Kidney epithelial cell (primary cell): ENCODE measurements around the gene TOR2A. TPM values are rescaled to one million over a fixed set of nuclear protein-coding genes. Genes with fewer than 3 reads are reported as not detected.

Experiments
- DNase-seq: peaks from one replicate; pipeline ENCODE4 v3.0.0-alpha.2; 2010; ENCODE audit warnings: low read depth
- H3K27me3 ChIP-seq: 2 replicates; pipeline ENCODE4 v1.6.0; 2011; ENCODE audit warnings: low read length; ENCODE audit not compliant: control insufficient read depth, insufficient read depth
- H3K36me3 ChIP-seq: 2 replicates; pipeline ENCODE4 v1.5.1; 2011; ENCODE audit warnings: low read length; ENCODE audit not compliant: control insufficient read depth, insufficient read depth
- H3K4me3 ChIP-seq: 2 replicates; pipeline ENCODE4 v1.5.1; 2011; ENCODE audit warnings: low read depth, mild to moderate bottlenecking, control low read depth, low read length
- total RNA-seq: library from RNA; depleted of rRNA; stranded (reverse); fragments of >200 nt; gene quantifications from 2 replicates; pipeline ENCODE4 v1.2.3, GENCODE V29; 2015
- TF ChIP-seq, protein P1 (sequence below): IDR thresholded peaks from 2 replicates; pipeline ENCODE4 v1.5.1; 2011; ENCODE audit warnings: mild to moderate bottlenecking, moderate library complexity, low read length, control low read depth, inconsistent platforms; ENCODE audit not compliant: insufficient read depth, poor library complexity, severe bottlenecking

TOR2A gene
- total RNA-seq, 1 donor from 2014 or later, result 13.4 TPM

DNA sequence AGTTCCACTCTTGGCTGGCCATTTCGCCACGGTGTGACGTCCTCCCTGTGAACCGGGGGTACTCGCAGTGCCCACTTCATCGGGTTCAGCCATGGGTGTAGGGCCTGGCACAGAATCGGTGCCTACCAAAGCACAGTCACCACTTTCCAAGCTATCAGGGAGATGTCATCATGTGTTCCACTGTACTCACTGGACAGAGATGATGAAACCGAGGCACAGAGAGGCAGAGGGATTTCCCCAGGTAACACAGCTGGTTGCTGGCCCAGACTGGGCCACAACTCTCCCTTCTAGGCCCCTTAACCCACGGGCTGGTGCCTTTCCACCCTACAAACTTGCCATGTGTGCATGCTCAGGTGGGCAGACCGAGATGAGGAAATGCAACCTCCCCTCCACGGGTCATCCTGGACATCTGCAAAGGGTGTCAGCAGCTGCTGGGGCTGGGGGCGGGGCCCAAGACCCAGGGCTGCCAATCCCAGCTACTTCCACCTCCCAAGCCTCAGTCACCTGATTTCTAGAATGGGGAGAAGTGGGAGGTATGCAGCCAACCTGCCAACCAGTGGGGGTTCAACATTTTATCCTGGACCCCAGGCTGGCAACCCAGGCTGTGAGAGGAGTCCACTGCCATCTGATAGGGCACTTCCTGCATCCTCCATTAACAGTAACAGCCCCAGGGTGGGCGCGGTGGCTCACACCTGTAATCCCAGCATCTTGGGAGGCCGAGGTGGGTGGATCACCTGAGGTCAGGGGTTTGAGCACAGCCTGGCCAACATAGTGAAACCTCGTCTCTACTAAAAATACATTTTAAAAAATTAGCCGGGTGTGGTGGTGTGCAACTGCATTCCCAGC lies 44.3 kb upstream of the TOR2A start:
- no peak overlapping the region for H3K4me3 ChIP-seq
- peaks cover 5% of the 10 kb centered on the region for H3K27me3 ChIP-seq
- no peaks in the 10 kb centered on the region for H3K36me3 ChIP-seq
- TF ChIP-seq, protein P1, sequence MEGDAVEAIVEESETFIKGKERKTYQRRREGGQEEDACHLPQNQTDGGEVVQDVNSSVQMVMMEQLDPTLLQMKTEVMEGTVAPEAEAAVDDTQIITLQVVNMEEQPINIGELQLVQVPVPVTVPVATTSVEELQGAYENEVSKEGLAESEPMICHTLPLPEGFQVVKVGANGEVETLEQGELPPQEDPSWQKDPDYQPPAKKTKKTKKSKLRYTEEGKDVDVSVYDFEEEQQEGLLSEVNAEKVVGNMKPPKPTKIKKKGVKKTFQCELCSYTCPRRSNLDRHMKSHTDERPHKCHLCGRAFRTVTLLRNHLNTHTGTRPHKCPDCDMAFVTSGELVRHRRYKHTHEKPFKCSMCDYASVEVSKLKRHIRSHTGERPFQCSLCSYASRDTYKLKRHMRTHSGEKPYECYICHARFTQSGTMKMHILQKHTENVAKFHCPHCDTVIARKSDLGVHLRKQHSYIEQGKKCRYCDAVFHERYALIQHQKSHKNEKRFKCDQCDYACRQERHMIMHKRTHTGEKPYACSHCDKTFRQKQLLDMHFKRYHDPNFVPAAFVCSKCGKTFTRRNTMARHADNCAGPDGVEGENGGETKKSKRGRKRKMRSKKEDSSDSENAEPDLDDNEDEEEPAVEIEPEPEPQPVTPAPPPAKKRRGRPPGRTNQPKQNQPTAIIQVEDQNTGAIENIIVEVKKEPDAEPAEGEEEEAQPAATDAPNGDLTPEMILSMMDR, result no peak
- DNase-seq, result no peak

DNA sequence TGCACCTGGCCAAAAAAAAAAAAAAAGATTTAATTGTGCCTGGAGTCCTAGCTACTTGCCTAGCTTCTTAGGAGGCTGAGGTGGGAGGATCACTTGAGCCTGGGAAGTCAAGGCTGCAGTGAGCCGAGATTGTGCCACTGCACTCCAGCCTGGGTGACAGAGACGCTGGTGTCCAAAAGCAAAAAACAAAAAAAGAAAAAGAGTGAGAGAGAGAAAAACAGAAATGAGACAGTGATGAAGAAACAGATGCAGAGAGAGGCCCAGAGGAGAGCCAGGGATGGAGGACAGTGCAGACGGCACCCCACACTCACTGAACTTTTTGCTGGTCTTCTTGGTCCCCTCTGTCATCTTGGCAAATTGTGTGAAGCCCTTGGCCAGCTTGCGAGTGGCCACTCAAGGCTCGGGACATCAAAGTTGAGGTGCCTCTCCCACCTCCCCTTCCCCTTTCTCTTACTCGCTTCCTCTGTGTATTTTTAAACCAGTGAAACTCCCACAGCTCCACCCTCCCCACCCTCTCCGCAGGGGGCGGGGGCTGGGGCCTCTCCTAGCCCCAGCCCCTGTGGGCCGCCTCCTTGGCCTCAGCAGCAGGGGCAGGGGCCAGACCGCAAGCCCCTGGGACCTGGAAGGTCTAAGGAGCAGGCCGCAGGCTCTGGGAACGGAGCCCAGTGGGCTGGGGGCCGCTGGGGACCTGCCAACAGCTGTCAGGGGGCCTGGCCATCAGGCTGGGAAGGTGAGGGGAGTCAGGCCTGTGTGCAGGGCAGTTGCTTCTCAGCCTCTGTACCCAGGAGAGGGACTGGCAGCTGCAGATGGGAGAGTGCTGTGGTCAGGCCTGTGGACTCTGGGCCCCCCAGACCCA lies 43.4 kb upstream of the TOR2A start, which contains the start of gene SH2D3C:
Gene SH2D3C, minus strand, starts transcription at position 387 of the 856 bp plus-strand sequence. Its CDS starts 39 bp downstream, at position 348.
- TF ChIP-seq, protein P1, result no peak
- no peaks in the 10 kb centered on the region for H3K36me3 ChIP-seq
- peaks cover 10% of the 10 kb centered on the region for H3K27me3 ChIP-seq
- no peak for DNase-seq
- no peak within 1 kb of the TSS for H3K4me3 ChIP-seq

DNA sequence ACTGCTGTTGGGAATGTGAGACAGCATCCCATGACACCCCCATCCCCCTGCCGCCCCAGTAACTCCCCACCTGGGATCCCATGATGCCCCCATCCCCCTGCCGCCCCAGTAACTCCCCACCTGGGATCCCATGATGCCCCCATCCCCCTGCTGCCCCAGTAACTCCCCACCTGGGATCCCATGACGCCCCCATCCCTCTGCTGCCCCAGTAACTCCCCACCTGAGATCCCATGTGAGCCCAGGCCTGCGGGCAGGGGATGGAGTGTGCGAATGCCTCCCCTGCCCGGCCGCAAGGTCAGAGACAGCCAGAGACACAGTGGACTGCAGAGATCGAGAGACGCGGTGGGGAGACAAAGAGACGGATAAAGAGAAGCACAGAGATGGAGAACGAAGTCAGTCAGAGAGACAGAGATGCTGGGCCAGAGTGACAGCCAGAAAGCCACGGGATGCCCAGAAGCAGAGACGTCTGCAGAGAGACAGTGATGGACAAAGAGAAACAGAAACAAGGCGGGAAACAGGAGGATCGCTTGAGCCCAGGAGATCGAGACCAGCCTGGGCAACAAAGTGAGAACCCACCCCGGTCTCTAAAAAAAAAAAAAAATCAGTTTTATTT lies 42.4 kb upstream of the TOR2A start:
- Histone ChIP-seq H3K4me3 (no peak overlapping the region), H3K27me3 (peaks cover 10% of the 10 kb centered on the region), H3K36me3 (no peaks in the 10 kb centered on the region)
- TF ChIP-seq, protein P1, result no peak
- DNase-seq, result no peak

DNA sequence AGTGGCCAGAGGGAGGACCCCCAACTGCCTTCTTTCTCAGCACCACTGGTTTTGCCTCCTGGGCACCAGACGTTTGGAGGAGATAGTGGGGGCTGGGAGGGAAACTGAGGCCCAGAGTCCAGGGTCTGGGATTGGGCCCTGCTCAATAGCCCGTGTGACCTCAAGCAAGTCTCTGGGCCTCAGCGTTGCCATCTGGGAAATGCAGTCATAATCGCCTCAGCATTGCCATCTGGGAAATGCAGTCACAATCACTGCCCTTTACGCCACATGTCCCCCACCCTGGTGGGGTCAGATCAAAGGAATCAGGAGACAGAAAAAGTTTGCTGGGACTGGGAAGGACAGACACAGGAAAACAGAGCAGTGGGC lies 41.8 kb upstream of the TOR2A start:
- DNase-seq, result no peak
- TF ChIP-seq, protein P1, result no peak
- no peak overlapping the region for H3K4me3 ChIP-seq

DNA sequence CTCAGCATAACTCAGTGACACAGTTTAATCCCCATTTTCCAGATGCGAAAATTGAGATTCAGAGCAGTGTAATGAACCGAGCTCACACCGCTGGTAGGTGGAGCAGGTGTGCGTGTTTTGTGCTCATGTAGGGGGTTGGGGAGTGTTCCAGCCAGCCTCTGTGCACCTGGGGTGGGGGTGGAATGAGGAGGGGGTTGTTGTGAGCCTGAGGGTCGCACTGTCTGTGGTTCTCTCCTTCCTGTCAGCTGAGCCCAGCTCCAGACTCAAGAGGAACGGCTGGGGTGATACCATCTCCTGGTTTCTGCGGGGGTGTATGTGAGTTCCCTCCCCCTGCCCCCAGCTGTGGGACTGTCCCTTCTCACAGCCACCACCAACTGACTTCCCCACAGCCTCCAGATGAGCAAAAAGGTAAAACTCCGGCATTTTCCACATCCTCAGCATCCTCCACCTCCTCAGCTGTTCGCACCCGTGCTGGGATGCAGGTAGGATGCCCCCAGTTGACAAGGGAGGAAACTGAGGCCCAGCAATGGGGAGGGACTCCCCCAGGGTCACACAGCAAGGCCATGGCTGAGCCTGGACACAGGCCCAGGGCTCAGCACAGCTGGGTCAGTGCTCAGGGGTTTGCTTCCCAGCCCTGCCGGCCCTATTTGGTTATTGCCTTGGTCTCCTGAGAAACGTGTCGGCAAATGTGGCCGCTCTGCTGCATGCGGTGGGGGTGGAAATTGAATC lies 41.3 kb upstream of the TOR2A start:
- Histone ChIP-seq H3K27me3 (peaks cover 10% of the 10 kb centered on the region), H3K36me3 (no peaks in the 10 kb centered on the region), H3K4me3 (no peak overlapping the region)
- no peak for DNase-seq
- TF ChIP-seq, protein P1, result no peak

More for the DNA sequence above, 41.8 kb upstream of the TOR2A start:
- Histone ChIP-seq H3K27me3 (peaks cover 10% of the 10 kb centered on the region), H3K36me3 (no peaks in the 10 kb centered on the region)
